GM18526 (cell line): ENCODE results near the gene CBX4.

ENCODE experiments used
- POLR2A ChIP-seq: IDR thresholded peaks from 3 replicates; pipeline ENCODE4 v1.6.1; 2011; ENCODE audit not compliant: insufficient read length; ENCODE audit errors: extremely low read depth

The CBX4 gene

GRCh38 chr17:79836972-79837887, 2.0 kb downstream of the CBX4 start:
- peak; percentile 14 for TF ChIP-seq POLR2A

DNA sequence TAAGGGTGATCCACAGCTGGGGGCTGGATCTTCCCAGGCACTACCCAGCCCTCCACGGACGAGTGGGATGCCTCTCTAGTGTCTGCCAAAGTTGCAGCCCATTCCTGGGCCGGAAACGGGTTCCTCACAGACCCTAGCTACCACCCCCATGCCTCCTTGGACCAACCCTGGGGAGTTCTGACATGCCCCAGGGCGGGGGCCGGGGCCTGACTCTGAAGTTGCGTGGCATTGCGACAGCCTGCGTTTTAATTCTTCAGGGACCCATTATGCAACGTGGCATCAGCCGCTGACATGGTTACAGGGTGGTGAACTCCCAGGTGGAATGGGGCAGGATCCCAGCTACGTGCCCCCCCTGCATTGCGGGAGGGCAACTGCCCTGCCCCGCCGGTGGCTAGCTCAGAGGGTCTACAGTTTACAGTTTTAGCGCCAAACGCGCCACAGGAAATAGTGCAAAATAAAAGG, 2.7 kb downstream of the CBX4 start:
- TF ChIP-seq POLR2A, result no peak

DNA sequence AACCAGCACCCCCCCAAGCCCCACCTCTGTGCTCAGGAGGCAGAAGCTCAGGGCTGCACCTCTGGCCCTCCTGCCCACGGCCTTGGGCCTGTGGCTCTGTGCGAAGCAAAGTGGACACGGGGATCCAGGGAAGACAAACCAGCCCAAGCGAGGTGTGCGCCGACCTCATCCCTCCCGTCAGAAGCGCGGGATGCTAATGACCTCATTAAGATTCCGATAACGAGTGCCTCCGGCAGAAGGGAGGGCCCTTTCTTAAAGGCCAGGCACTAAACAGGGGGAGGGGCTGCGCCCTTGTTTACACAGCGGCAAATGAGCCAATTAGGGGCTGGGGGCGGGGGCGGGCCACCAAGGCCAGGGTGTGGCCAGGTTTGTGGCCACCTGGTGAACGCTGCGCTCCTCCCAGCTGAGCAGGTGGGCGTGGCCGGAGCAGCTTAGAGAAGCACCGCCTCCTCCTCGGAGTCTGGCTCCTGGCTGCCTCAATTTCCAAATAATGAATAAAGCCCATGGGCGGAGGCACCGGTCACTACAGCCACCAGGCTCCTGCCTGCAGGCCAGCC, 3.2 kb downstream of the CBX4 start:
- TF ChIP-seq POLR2A, result no peak

GRCh38 chr17:79835470-79835899, 3.8 kb downstream of the CBX4 start:
- no peak for TF ChIP-seq POLR2A

DNA sequence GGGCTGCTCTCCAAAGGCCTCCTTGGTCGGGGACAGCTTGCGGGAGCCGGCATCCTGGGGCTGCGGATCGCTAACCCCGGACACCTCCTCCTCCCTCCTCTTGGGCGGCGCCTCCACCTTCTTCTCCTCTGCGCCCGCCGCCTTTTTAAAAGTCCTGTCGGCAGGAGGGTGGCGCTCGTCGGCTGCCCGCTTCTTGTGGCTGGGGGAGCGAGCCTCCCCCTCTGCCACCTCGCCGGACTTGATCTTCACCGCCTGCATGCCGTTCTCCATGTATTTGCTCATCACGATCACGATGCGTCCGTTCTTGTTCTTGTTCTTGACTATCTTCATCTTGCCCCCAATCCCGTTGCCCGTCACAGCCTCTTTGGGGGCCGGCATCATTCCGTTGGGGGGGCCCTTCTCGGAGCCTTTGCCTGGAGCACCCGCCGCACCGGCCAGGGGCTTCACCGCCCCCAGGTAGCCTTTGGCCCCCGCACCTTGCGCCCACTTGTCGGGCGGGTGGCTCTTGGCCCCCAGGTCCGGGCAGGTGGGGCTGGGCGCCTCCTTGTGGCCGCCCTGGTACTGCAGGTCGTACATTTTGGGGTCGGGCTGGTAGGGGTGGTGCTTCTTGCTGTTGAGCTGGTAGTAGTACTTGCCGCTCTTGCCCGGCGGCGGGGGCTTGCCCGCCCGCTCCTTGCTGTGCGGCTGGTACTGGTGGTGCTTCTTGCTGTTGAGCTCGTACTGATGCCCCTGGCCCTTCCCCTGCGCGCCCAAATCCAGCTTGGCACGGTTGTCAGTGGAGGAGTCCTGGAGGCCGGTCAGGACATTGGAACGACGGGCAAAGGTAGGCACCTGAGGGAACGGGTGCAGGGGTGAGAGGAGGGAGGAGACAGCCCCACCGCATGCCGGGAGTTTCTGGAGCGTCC, 4.4 kb downstream of the CBX4 start:
- TF ChIP-seq POLR2A, result no peak

DNA sequence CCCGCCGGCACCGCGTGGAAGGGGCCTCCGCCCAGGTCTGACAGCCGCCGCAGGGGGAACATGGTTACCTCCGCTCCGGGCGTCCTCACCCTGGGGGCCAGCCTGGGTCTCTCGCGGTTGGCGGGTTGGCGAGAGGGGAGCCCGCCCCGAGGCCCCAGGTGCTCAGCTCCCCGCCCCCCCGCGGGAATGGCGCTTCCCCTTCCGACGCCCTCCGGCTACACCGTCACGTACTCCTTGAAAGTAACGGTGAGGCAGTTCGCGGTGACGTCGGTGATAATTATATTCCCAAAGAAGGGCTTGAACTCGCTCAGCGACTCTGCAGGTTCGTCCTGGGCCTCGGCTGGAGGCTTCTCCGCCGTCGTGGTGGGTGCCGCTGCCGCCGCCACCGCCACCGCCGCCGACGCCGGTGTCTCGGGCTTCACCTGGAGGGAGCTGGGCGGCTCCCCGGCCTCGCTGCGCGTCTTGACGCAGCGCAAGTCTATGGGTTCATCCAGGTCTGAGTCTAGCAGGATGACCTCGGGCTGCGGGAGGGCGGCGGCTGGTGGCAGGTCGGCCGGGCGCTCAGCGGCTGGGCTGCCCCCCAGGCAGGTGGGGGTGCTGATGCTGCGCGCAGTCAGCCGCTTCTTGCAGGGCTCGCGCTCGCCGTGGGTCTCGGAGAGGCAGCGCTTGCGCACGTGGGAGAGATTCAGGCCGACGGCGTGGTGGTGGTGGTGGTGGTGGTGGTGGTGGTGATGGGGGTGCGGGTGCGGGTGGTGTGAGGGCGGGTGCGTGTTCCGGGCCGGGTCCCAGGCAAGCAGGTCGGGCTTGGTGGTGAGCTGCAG, 5.3 kb downstream of the CBX4 start:
- no peak for TF ChIP-seq POLR2A

DNA sequence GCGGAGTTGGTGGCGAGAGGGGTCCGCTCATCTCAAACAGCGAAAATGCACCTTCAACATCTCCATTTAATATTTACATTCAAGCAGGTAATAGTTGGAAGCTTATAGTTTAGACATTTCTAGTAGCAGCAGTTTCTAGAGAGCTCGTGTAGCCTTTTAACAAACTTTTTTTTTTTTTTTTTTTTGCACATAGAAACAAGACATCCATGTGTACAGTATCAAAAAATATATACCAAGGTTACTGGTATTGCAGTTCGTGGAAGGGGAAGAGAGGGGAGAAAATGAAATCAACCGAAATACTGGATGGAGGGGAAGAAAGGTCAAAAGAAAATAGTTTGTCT, 6.2 kb downstream of the CBX4 start:
- no peak for TF ChIP-seq POLR2A

GRCh38 chr17:79832218-79833109, 6.8 kb downstream of the CBX4 start:
- TF ChIP-seq POLR2A, result no peak

GRCh38 chr17:79831265-79832217, 7.7 kb downstream of the CBX4 start:
- no peak for TF ChIP-seq POLR2A

DNA sequence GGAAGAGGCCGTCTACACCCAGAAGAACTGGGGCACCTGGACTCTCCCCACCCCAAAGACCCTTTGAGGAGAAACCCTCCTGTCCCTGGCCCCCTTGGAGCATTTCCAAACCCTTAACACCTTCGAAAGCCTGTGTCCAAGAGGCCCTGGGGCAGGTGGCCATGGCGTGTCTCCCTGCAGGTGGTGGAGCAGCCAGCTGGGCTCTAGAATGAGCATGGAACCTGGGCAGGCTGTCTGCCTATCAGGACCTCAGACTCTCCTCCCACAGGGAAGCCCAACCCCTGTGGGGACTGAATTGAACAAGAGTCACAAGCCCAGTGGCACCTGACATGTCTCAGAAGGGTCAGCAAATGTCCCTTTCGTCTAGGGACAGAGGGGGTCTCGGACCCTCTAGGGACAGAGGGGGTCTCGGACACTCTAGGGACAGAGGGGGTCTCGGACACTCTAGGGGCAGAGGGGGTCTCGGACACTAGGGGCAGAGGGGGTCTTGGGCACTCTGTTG, 8.4 kb downstream of the CBX4 start:
- no peak for TF ChIP-seq POLR2A

DNA sequence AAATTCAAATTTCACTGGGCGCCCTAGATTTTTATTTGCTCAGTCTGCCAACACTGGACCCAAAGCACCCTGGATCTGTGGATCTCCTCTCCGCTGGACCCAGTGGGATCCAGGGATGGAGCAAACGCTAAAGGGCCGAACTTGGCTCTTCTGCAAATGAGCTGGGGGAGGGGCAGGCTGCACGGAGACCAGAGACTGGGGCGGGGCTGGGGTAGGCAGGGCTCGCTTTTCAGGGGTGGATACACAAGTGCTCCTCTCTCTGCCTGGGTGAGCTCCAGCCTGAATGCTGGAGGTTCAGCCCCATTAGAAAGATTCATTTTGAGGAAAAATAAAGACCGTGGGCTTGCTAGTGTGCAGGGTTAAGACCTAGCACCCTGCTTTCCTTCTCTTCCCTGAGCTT, 8.9 kb downstream of the CBX4 start:
- TF ChIP-seq POLR2A, result no peak

DNA sequence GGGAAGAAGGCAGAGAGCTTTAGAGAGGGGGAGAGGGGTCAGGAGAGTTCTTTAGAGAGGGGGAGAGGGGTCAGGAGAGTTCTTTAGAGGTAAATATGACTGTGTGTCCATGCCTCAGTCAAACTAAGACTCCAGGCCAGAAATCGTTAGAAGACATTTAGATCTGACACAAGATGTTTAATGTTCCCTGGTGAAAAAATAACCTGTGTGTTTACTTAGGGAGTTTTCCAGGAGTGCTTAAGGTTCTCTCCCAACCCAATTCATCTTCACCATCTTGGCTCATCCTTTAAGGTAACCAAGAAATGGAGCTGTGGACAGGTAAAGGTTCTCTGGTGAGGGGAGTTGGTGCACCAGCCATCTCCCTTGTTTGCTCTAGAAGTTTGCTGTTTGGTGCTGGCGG, 9.8 kb downstream of the CBX4 start:
- TF ChIP-seq POLR2A, result no peak
